ENCODE results near the gene FCER1G.
"Not testable (repeated sequence)": the region's sequence is repeated elsewhere in the genome, so short reads cannot be mapped to it uniquely, and the experiment has no call there.

The FCER1G gene

GRCh38 chr1:161235957-161236775 lies 21.1 kb downstream of the FCER1G start:
- peaks cover 51% of the 10 kb centered on the region for H3K27me3 ChIP-seq (ENCODE audit: insufficient read depth, low read depth, severe bottlenecking)
- H3K4me3 ChIP-seq (ENCODE audit: low read depth, low read length): no peak overlapping the region
- H3K36me3 ChIP-seq: no peaks in the 10 kb centered on the region
- DNase-seq: no peak
- TF ChIP-seq, protein P1, sequence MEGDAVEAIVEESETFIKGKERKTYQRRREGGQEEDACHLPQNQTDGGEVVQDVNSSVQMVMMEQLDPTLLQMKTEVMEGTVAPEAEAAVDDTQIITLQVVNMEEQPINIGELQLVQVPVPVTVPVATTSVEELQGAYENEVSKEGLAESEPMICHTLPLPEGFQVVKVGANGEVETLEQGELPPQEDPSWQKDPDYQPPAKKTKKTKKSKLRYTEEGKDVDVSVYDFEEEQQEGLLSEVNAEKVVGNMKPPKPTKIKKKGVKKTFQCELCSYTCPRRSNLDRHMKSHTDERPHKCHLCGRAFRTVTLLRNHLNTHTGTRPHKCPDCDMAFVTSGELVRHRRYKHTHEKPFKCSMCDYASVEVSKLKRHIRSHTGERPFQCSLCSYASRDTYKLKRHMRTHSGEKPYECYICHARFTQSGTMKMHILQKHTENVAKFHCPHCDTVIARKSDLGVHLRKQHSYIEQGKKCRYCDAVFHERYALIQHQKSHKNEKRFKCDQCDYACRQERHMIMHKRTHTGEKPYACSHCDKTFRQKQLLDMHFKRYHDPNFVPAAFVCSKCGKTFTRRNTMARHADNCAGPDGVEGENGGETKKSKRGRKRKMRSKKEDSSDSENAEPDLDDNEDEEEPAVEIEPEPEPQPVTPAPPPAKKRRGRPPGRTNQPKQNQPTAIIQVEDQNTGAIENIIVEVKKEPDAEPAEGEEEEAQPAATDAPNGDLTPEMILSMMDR (IDR thresholded peaks at IDR 0.05; ENCODE audit: low read depth, low read length): no peak
- H3K9me3 ChIP-seq (ENCODE audit: severe bottlenecking): no peaks in the 10 kb centered on the region
- H3K27ac ChIP-seq: no peak overlapping the region

GRCh38 chr1:161238039-161238473 lies 23.0 kb downstream of the FCER1G start, which contains the start of gene NR1I3:
Gene NR1I3 (minus strand): TSS chr1:161238203. CDS start chr1:161236565, 1,638 bp downstream.
- Histone ChIP-seq H3K27me3 (ENCODE audit: insufficient read depth, low read depth, severe bottlenecking) (peaks cover 70% of the 10 kb centered on the region), H3K36me3 (no peaks in the 10 kb centered on the region), H3K4me3 (ENCODE audit: low read depth, low read length) (no peak within 1 kb of the TSS), H3K27ac (no peak within 1 kb of the TSS), H3K9me3 (ENCODE audit: severe bottlenecking) (no peaks in the 10 kb centered on the region)
- TF ChIP-seq, protein P1 (IDR thresholded peaks at IDR 0.05; ENCODE audit: low read depth, low read length): no peak
- no peak for DNase-seq

- Histone ChIP-seq H3K27ac (no peak overlapping the region), H3K36me3 (no peaks in the 10 kb centered on the region), H3K9me3 (ENCODE audit: severe bottlenecking) (no peaks in the 10 kb centered on the region), H3K27me3 (ENCODE audit: insufficient read depth, low read depth, severe bottlenecking) (peaks cover 77% of the 10 kb centered on the region), H3K4me3 (ENCODE audit: low read depth, low read length) (no peak overlapping the region)
- TF ChIP-seq, protein P1 (IDR thresholded peaks at IDR 0.05; ENCODE audit: low read depth, low read length): no peak
- DNase-seq: no peak
Measured at GRCh38 chr1:161241682-161242081, 26.6 kb downstream of the FCER1G start.

DNA sequence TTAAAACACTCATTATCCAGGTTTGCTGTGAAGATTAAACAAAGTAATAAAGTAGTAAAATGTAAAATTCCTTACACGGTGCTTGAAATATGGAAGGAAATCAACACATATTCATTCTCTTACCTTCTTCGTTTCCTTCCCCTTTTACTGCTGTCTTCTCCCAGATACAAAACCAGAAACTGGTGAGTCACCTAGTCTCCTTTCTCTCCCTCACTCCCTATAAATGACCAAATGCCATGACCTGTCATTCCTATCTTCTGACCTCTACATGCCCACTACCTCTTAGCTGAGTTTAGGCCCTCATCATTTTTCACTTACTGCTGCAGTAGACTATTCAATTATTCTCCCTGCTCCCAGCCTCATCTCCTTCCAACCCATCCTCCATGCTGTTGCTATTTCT lies 27.2 kb downstream of the FCER1G start:
- no peak for DNase-seq
- Histone ChIP-seq H3K4me3 (ENCODE audit: low read depth, low read length) (no peak overlapping the region), H3K27ac (no peak overlapping the region), H3K27me3 (ENCODE audit: insufficient read depth, low read depth, severe bottlenecking) (peaks cover 77% of the 10 kb centered on the region), H3K36me3 (no peaks in the 10 kb centered on the region), H3K9me3 (ENCODE audit: severe bottlenecking) (no peaks in the 10 kb centered on the region)
- TF ChIP-seq, protein P1 (IDR thresholded peaks at IDR 0.05; ENCODE audit: low read depth, low read length): no peak

- DNase-seq: no peak
- peaks cover 77% of the 10 kb centered on the region for H3K27me3 ChIP-seq (ENCODE audit: insufficient read depth, low read depth, severe bottlenecking)
- no peak overlapping the region for H3K27ac ChIP-seq
- no peaks in the 10 kb centered on the region for H3K36me3 ChIP-seq
- H3K4me3 ChIP-seq (ENCODE audit: low read depth, low read length): no peak overlapping the region
- TF ChIP-seq, protein P1 (IDR thresholded peaks at IDR 0.05; ENCODE audit: low read depth, low read length): no peak
- peaks cover 11% of the 10 kb centered on the region for H3K9me3 ChIP-seq (ENCODE audit: severe bottlenecking)
Measured at GRCh38 chr1:161244888-161245287, 29.8 kb downstream of the FCER1G start.

- not testable (repeated sequence) for H3K27ac ChIP-seq, H3K36me3 ChIP-seq
Measured at GRCh38 chr1:161250100-161250499, 35.0 kb downstream of the FCER1G start.

More at GRCh38 chr1:161250100-161250499, 35.0 kb downstream of the FCER1G start:
- H3K4me3 ChIP-seq (ENCODE audit: low read depth, low read length); DNase-seq: not testable (repeated sequence)
- H3K27me3 ChIP-seq (ENCODE audit: insufficient read depth, low read depth, severe bottlenecking): peaks cover 90% of the 10 kb centered on the region
- H3K9me3 ChIP-seq (ENCODE audit: severe bottlenecking): peaks cover 24% of the 10 kb centered on the region

All from WERI-Rb-1 (cell line).